Activated B cell treated with CpG ODN at 0.5 μM for 24 hours (primary cell): ENCODE data around the gene TXNDC2. TPM values are rescaled to one million over a fixed set of nuclear protein-coding genes. Genes with fewer than 3 reads are reported as not detected.

ENCODE experiments used
- ATAC-seq: fragments of 200-7000 bp; cut with Tn5 transposase; one replicate; pipeline ENCODE4 v1.10.0; 2021; ENCODE audit warnings: low read depth, mild to moderate bottlenecking, moderate library complexity
- CTCF ChIA-PET: fragments of 350-600 bp; sonication (Branson Sonifier 250); formaldehyde crosslinking; loops from one replicate; lab custom pipeline; 2021; ENCODE audit warnings: antibody characterized with exemption; lab: Charles Lee
- POLR2A ChIA-PET: fragments of 350-600 bp; sonication (Branson Sonifier 250); formaldehyde crosslinking; loops from one replicate; lab custom pipeline; 2021; ENCODE audit warnings: antibody characterized with exemption; lab: Charles Lee
- DNase-seq: peaks from one replicate; pipeline ENCODE4 v3.0.0; 2022
- H3K27ac Mint-ChIP-seq: one replicate; pipeline ENCODE4 v1.8.0; 2020; ENCODE audit warnings: mixed read lengths
- H3K27me3 Mint-ChIP-seq: one replicate; pipeline ENCODE4 v1.8.0; 2021; ENCODE audit warnings: mixed read lengths
- H3K36me3 Mint-ChIP-seq: one replicate; pipeline ENCODE4 v1.8.0; 2021; ENCODE audit warnings: low read depth, mixed read lengths
- H3K4me1 Mint-ChIP-seq: one replicate; pipeline ENCODE4 v1.8.0; 2021; ENCODE audit warnings: mixed read lengths
- H3K4me3 Mint-ChIP-seq: one replicate; pipeline ENCODE4 v1.8.0; 2020; ENCODE audit warnings: mild to moderate bottlenecking, mixed read lengths
- H3K9me3 Mint-ChIP-seq: one replicate; pipeline ENCODE4 v1.8.0; 2020; ENCODE audit warnings: mixed read lengths
- intact Hi-C: fragments of 100-400 bp; cut with micrococcal nuclease; formaldehyde crosslinking; loops from one replicate; pipeline ENCODE4 v1.15.1; 2024
- total RNA-seq: library from RNA; stranded (reverse); gene quantifications from 2 replicates; pipeline ENCODE4 v1.2.3, GENCODE V29; 2022
- TF ChIP-seq, protein P1 (sequence below): fragments of 200-600 bp; IDR thresholded peaks from one replicate; pipeline ENCODE4 v1.8.0; 2022; ENCODE audit warnings: antibody characterized with exemption, mild to moderate bottlenecking

The TXNDC2 gene
- total RNA-seq, 1 donor from 2014 or later, result 0.13 TPM

DNA sequence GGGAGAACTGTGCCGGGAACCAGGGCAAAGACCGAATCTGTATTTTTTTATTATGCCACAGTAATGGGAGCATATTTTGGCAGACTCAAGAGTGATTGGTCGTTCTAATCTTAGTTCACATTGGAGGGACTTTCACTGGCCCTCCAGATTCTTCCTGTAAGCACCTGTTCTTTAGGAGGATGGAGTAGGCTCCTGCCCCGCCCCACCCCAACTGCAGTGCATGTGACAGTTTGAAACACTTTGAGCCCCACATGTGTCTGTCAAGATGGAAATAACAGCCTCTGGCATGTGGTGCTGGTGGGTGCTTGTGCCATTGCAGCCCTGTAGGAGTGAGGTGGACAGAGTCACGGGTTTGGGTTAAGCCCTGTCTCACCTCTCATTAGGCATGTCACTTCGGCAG, 43.3 kb upstream of the TXNDC2 start:
- TF ChIP-seq, protein P1, sequence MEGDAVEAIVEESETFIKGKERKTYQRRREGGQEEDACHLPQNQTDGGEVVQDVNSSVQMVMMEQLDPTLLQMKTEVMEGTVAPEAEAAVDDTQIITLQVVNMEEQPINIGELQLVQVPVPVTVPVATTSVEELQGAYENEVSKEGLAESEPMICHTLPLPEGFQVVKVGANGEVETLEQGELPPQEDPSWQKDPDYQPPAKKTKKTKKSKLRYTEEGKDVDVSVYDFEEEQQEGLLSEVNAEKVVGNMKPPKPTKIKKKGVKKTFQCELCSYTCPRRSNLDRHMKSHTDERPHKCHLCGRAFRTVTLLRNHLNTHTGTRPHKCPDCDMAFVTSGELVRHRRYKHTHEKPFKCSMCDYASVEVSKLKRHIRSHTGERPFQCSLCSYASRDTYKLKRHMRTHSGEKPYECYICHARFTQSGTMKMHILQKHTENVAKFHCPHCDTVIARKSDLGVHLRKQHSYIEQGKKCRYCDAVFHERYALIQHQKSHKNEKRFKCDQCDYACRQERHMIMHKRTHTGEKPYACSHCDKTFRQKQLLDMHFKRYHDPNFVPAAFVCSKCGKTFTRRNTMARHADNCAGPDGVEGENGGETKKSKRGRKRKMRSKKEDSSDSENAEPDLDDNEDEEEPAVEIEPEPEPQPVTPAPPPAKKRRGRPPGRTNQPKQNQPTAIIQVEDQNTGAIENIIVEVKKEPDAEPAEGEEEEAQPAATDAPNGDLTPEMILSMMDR, result no peak
- Mint-ChIP-seq H3K9me3 (no peaks in the 10 kb centered on the region), H3K4me1 (peaks cover 5% of the 10 kb centered on the region), H3K4me3 (no peak overlapping the region), H3K27ac (no peak overlapping the region), H3K36me3 (peaks cover 55% of the 10 kb centered on the region), H3K27me3 (no peaks in the 10 kb centered on the region)
- CTCF ChIA-PET, result no interaction called here
- ATAC-seq, result no peak
- POLR2A ChIA-PET, result no interaction called here
- intact Hi-C loops, result no loop called here
- no peak for DNase-seq

DNA sequence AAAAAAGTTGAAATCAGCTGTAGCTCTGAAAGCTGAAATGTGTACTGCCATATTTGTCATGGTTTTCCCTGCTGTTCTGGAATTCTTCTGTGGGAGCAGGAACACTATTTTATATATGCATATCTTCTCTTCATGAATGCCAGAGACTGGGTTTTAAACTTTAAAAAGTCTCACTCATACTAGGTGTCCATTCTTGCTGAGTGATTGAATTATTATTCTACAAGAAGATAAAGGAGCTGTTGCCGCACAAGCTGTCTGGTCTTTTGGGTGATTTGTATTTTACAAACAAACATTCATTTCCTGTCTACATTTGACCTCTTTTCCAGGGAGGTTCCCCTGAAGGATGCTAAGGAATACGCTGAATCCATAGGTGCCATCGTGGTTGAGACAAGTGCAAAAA, 40.5 kb upstream of the TXNDC2 start:
- ATAC-seq, result no peak
- intact Hi-C loops, result no loop called here

DNA sequence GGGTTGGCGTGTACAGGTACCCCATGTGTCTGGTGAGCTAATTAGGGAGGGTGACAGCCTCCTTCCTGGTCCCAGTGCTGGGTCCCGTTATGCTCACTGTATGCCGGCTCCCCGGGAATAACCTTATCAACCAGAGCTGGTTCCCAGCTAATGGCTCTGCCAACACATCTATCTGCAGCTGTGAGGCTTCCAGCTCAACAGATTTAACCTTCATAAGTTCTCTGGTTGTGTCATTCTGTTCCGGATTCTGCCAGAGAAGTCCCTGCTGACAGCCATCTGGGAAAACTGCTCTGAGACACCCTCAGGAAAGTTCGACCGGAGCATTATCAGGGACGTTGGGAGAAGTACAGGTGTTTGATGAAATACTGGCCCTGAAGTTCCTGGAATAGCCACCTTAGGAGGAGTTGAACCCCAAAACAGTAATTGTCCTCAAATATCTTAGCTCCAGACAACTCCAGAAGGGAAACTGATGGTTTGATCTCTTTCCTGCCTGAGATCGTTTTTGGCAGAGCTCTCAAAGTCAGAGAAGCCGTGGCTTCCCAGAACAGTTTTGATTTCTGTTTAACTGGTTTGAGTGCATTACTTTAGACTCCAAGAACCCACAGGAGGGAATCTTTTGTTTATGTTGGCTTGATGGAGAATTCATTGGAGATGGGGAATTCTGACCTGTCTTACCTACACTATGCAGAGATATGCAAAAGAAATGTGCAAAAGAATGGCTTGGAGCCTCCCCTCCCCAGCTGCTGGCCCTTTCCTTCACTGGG, 39.4 kb upstream of the TXNDC2 start:
- intact Hi-C loops, result no loop called here
- POLR2A ChIA-PET, result interaction anchor here (0.7 kb wide), 1 partner anchor 37 kb away, joined by 3 read pairs; no protein-coding TSS in a partner anchor
- peaks cover 3% of the 10 kb centered on the region for H3K27me3 Mint-ChIP-seq
- CTCF ChIA-PET, result no interaction called here
- peaks cover 60% of the 10 kb centered on the region for H3K36me3 Mint-ChIP-seq
- TF ChIP-seq, protein P1, result no peak
- H3K27ac Mint-ChIP-seq, result no peak overlapping the region
- H3K4me3 Mint-ChIP-seq, result no peak overlapping the region
- ATAC-seq (no peak), DNase-seq (no peak)
- H3K9me3 Mint-ChIP-seq, result no peaks in the 10 kb centered on the region
- peaks cover 8% of the 10 kb centered on the region for H3K4me1 Mint-ChIP-seq

More for the DNA sequence above, 40.5 kb upstream of the TXNDC2 start:
- no peak overlapping the region for H3K4me3 Mint-ChIP-seq
- H3K4me1 Mint-ChIP-seq, result peaks cover 8% of the 10 kb centered on the region
- no peak for DNase-seq
- H3K27me3 Mint-ChIP-seq, result peaks cover 3% of the 10 kb centered on the region
- H3K9me3 Mint-ChIP-seq, result no peaks in the 10 kb centered on the region
- ChIA-PET CTCF (no interaction called here), POLR2A (no interaction called here)
- TF ChIP-seq, protein P1, result no peak
- H3K27ac Mint-ChIP-seq, result no peak overlapping the region
- peaks cover 59% of the 10 kb centered on the region for H3K36me3 Mint-ChIP-seq

DNA sequence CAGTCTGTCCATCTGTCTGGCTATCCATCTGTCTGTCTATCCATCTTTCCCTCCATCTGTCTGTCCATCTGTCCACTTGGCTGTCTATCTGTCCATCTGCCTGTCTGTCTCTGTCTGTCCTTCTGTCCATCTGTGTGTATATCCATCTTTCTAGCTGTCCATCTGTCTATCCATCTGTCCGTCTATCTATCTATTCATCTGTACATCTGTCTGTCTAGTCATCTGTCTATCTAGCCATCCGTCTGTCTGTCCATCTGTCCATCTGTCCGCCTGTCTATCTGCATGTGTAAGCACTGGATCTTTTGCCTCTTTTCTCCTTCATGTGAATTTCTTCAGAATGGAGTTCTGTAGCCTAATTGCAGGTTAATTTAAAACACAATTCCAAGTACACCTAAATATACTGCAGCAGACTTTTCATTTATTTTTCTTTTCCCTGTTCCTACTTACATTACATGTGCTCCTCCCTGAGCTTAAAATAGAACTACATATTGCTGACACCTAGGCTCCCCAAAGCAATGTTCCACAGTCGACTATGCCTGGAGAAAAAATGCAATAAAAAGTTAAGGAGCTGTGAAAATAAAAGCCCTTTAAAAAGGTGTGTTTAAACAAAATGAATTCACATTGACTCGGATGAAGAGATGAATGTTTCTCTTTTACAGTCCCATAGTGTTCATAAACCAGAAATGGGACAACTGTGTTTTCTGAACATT, 37.4 kb upstream of the TXNDC2 start:
- no peak for ATAC-seq
- POLR2A ChIA-PET, result no interaction called here
- Mint-ChIP-seq H3K4me1 (peaks cover 3% of the 10 kb centered on the region), H3K9me3 (no peaks in the 10 kb centered on the region), H3K27ac (no peak overlapping the region), H3K36me3 (peaks cover 61% of the 10 kb centered on the region), H3K27me3 (peaks cover 3% of the 10 kb centered on the region), H3K4me3 (no peak overlapping the region)
- no peak for DNase-seq
- intact Hi-C loops, result no loop called here
- TF ChIP-seq, protein P1, result no peak
- CTCF ChIA-PET, result no interaction called here
